ENCODE results near the gene NHS. TPM values are rescaled to one million over a fixed set of nuclear protein-coding genes. Genes with fewer than 3 reads are reported as not detected.

The NHS gene
- total RNA-seq, 1 experiment from 2014 or later, result 6.2 TPM

- Mint-ChIP-seq H3K4me1 (ENCODE audit: insufficient read depth, unreplicated experiment) (peaks cover 20% of the 10 kb centered on the region), H3K27me3 (ENCODE audit: insufficient read depth, unreplicated experiment) (no peaks in the 10 kb centered on the region), H3K9me3 (ENCODE audit: unreplicated experiment) (no peaks in the 10 kb centered on the region), H3K4me3 (ENCODE audit: unreplicated experiment) (no peak overlapping the region), H3K27ac (ENCODE audit: low read depth, unreplicated experiment) (no peak overlapping the region), H3K36me3 (ENCODE audit: insufficient read depth, unreplicated experiment) (no peaks in the 10 kb centered on the region)
- no peak for TF ChIP-seq CTCF (IDR thresholded peaks at IDR 0.05; ENCODE audit: unreplicated experiment)
- CTCF ChIA-PET, result interaction anchor here (1.0 to 2.1 kb wide), 3 partner anchors 53 to 346 kb away, joined by 3 to 7 read pairs (median 5); no protein-coding TSS in a partner anchor
- DNase-seq (ENCODE audit: unreplicated experiment), result no peak
- POLR2A ChIA-PET, result no interaction called here
- intact Hi-C loops (cut with micrococcal nuclease), result no loop called here
- no TSS peak for BruUV-seq (replicated peaks)
These were observed 212.4 kb downstream of the NHS start for GRCh38 chrX:17587366-17587765.

- no peak for DNase-seq (ENCODE audit: unreplicated experiment)
- no TSS peak for BruUV-seq (replicated peaks)
- Mint-ChIP-seq H3K27ac (ENCODE audit: low read depth, unreplicated experiment) (no peak overlapping the region), H3K4me3 (ENCODE audit: unreplicated experiment) (no peak overlapping the region), H3K27me3 (ENCODE audit: insufficient read depth, unreplicated experiment) (no peaks in the 10 kb centered on the region), H3K9me3 (ENCODE audit: unreplicated experiment) (no peaks in the 10 kb centered on the region), H3K4me1 (ENCODE audit: insufficient read depth, unreplicated experiment) (peaks cover 20% of the 10 kb centered on the region), H3K36me3 (ENCODE audit: insufficient read depth, unreplicated experiment) (no peaks in the 10 kb centered on the region)
- ChIA-PET CTCF (interaction anchor here (0.7 to 1.3 kb wide), 4 partner anchors 8 to 345 kb away, joined by 3 to 5 read pairs (median 4); no protein-coding TSS in a partner anchor), POLR2A (interaction anchor here (0.9 kb wide), 1 partner anchor 15 kb away, joined by 3 read pairs; no protein-coding TSS in a partner anchor)
- no peak for TF ChIP-seq CTCF (IDR thresholded peaks at IDR 0.05; ENCODE audit: unreplicated experiment)
- intact Hi-C loops (cut with micrococcal nuclease), result no loop called here
These were observed 213.3 kb downstream of the NHS start for GRCh38 chrX:17588303-17588702.

- DNase-seq (ENCODE audit: unreplicated experiment), result peak; percentile 79
- Mint-ChIP-seq H3K4me1 (ENCODE audit: insufficient read depth, unreplicated experiment) (peaks cover 30% of the 10 kb centered on the region), H3K36me3 (ENCODE audit: insufficient read depth, unreplicated experiment) (no peaks in the 10 kb centered on the region), H3K4me3 (ENCODE audit: unreplicated experiment) (peak overlapping the region; percentile 38), H3K27ac (ENCODE audit: low read depth, unreplicated experiment) (peak overlapping the region; percentile 30), H3K9me3 (ENCODE audit: unreplicated experiment) (no peaks in the 10 kb centered on the region), H3K27me3 (ENCODE audit: insufficient read depth, unreplicated experiment) (peaks cover 14% of the 10 kb centered on the region)
- CTCF ChIA-PET, result interaction anchor here (0.6 to 4.9 kb wide), 34 partner anchors 9 to 488 kb away, joined by 3 to 90 read pairs (median 4); no protein-coding TSS in a partner anchor
- TF ChIP-seq CTCF (IDR thresholded peaks at IDR 0.05; ENCODE audit: unreplicated experiment), result peak; percentile 86
- intact Hi-C loops (cut with micrococcal nuclease), result loop anchor here (1.0 kb wide), 5 partner anchors 56 to 470 kb away; no protein-coding TSS in a partner anchor
- POLR2A ChIA-PET, result interaction anchor here (0.6 to 1.7 kb wide), 8 partner anchors 18 to 470 kb away, joined by 3 to 7 read pairs (median 4); no protein-coding TSS in a partner anchor
- no TSS peak for BruUV-seq (replicated peaks)
These were observed 216.1 kb downstream of the NHS start for GRCh38 chrX:17590892-17591740.

GRCh38 chrX:17591741-17592110, 216.7 kb downstream of the NHS start:
- peak; percentile 41 for DNase-seq (ENCODE audit: unreplicated experiment)

More at GRCh38 chrX:17591741-17592110, 216.7 kb downstream of the NHS start:
- H3K36me3 Mint-ChIP-seq (ENCODE audit: insufficient read depth, unreplicated experiment), result no peaks in the 10 kb centered on the region
- ChIA-PET CTCF (interaction anchor here (0.6 to 4.9 kb wide), 25 partner anchors 10 to 489 kb away, joined by 3 to 90 read pairs (median 4); no protein-coding TSS in a partner anchor), POLR2A (interaction anchor here (0.6 to 1.7 kb wide), 6 partner anchors 17 to 470 kb away, joined by 3 to 7 read pairs (median 6); no protein-coding TSS in a partner anchor)
- intact Hi-C loops (cut with micrococcal nuclease), result loop anchor here (1.0 kb wide), 5 partner anchors 56 to 470 kb away; no protein-coding TSS in a partner anchor
- no peak for TF ChIP-seq CTCF (IDR thresholded peaks at IDR 0.05; ENCODE audit: unreplicated experiment)
- no peaks in the 10 kb centered on the region for H3K9me3 Mint-ChIP-seq (ENCODE audit: unreplicated experiment)
- peak overlapping the region; percentile 38 for H3K4me3 Mint-ChIP-seq (ENCODE audit: unreplicated experiment)
- no TSS peak for BruUV-seq (replicated peaks)
- H3K27me3 Mint-ChIP-seq (ENCODE audit: insufficient read depth, unreplicated experiment), result peaks cover 20% of the 10 kb centered on the region
- H3K4me1 Mint-ChIP-seq (ENCODE audit: insufficient read depth, unreplicated experiment), result peaks cover 30% of the 10 kb centered on the region
- peak overlapping the region; percentile 30 for H3K27ac Mint-ChIP-seq (ENCODE audit: low read depth, unreplicated experiment)
